HCT116 (cell line): ENCODE data around the gene DPP10.

ENCODE experiments used
- CEBPB ChIP-seq: IDR thresholded peaks from 2 replicates; pipeline ENCODE4 v1.6.1; 2012; ENCODE audit warnings: low read depth
- EZH2 ChIP-seq: fragments of 200-600 bp; sonication (generic); IDR thresholded peaks from 2 replicates; pipeline ENCODE4 v1.6.1; 2017; ENCODE audit warnings: antibody characterized with exemption, mixed run types
- EZH2phosphoT487 ChIP-seq: fragments of 200-600 bp; IDR thresholded peaks from 2 replicates; pipeline ENCODE4 v1.6.1; 2018; ENCODE audit warnings: antibody characterized with exemption, borderline replicate concordance
- POLR2A ChIP-seq: IDR thresholded peaks from 2 replicates; pipeline ENCODE4 v1.7.0; 2011; ENCODE audit warnings: borderline replicate concordance; ENCODE audit not compliant: insufficient read depth, insufficient read length; ENCODE audit errors: extremely low read depth
- POLR2AphosphoS5 ChIP-seq: IDR thresholded peaks from 2 replicates; pipeline ENCODE4 v1.6.1; 2011; ENCODE audit warnings: mild to moderate bottlenecking, low read depth, low read length, moderate library complexity
- TCF7L2 ChIP-seq: IDR thresholded peaks from 2 replicates; pipeline ENCODE4 v1.7.0; 2011; ENCODE audit warnings: borderline replicate concordance, inconsistent platforms; ENCODE audit not compliant: insufficient read depth, insufficient read length; ENCODE audit errors: extremely low read depth
- ZNF274 ChIP-seq: fragments of 200-500 bp; sonication (Bioruptor generic); IDR thresholded peaks from 2 replicates; pipeline ENCODE4 v1.6.1; 2014; ENCODE audit warnings: mild to moderate bottlenecking, low read depth, low read length, inconsistent platforms
- TF ChIP-seq, protein P1 (sequence below), 3 experiments: fragments of 200-600 bp in 1 of 3; sonication (generic) in 1 of 3; IDR thresholded peaks in 2 of 3; conservative IDR thresholded peaks in 1 of 3; 2 replicates each; pipeline ENCODE4 v1.5.1; 2012 to 2017; ENCODE audit warnings: low read depth in 2 of 3, low read length in 2 of 3, antibody characterized with exemption in 1 of 3, borderline replicate concordance in 1 of 3, control low read depth in 1 of 3, mild to moderate bottlenecking in 1 of 3, mixed read lengths in 1 of 3, mixed run types in 1 of 3, moderate library complexity in 1 of 3; ENCODE audit not compliant: insufficient read depth in 1 of 3

- TF ChIP-seq ZNF274, result no peak
- TF ChIP-seq, protein P1, sequence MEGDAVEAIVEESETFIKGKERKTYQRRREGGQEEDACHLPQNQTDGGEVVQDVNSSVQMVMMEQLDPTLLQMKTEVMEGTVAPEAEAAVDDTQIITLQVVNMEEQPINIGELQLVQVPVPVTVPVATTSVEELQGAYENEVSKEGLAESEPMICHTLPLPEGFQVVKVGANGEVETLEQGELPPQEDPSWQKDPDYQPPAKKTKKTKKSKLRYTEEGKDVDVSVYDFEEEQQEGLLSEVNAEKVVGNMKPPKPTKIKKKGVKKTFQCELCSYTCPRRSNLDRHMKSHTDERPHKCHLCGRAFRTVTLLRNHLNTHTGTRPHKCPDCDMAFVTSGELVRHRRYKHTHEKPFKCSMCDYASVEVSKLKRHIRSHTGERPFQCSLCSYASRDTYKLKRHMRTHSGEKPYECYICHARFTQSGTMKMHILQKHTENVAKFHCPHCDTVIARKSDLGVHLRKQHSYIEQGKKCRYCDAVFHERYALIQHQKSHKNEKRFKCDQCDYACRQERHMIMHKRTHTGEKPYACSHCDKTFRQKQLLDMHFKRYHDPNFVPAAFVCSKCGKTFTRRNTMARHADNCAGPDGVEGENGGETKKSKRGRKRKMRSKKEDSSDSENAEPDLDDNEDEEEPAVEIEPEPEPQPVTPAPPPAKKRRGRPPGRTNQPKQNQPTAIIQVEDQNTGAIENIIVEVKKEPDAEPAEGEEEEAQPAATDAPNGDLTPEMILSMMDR (IDR thresholded peaks at IDR 0.05 in 2 of 3, conservative IDR thresholded peaks at IDR 0.05 in 1 of 3; ENCODE audit: borderline replicate concordance in 1 of 3, insufficient read depth in 1 of 3, low read depth in 2 of 3, low read length in 2 of 3), result no peak
- TF ChIP-seq EZH2phosphoT487, result no peak
- no peak for TF ChIP-seq TCF7L2
- no peak for TF ChIP-seq CEBPB
- TF ChIP-seq POLR2AphosphoS5, result no peak
- no peak for TF ChIP-seq POLR2A
- TF ChIP-seq EZH2, result no peak
These were observed 172.2 kb downstream of the DPP10 start for GRCh38 chr2:114614592-114614991.
